GM23248 (cell line): Measurements from ENCODE around the gene PKP1. TPM values are rescaled to one million over a fixed set of nuclear protein-coding genes. Genes with fewer than 3 reads are reported as not detected.

ENCODE experiments used
- DNase-seq: peaks from one replicate; pipeline ENCODE4 v3.0.0-alpha.2; 2015
- H2AFZ ChIP-seq: fragments of 200-600 bp; sonication (generic); 2 replicates; pipeline ENCODE4 v1.6.1; 2016; ENCODE audit warnings: antibody characterized with exemption
- H3F3A ChIP-seq: fragments of 200-600 bp; sonication (generic); 2 replicates; pipeline ENCODE4 v1.6.1; 2016; ENCODE audit warnings: mild to moderate bottlenecking, antibody characterized with exemption, mixed run types; ENCODE audit not compliant: insufficient read depth
- H3K27ac ChIP-seq: fragments of 200-600 bp; sonication (generic); 2 replicates; pipeline ENCODE4 v1.5.1; 2016; ENCODE audit warnings: mild to moderate bottlenecking
- H3K27me3 ChIP-seq: fragments of 200-600 bp; sonication (generic); replicated peaks from 2 replicates; pipeline ENCODE4 v1.6.1; 2016; ENCODE audit warnings: mild to moderate bottlenecking; ENCODE audit not compliant: insufficient read depth
- H3K36me3 ChIP-seq: fragments of 200-600 bp; sonication (generic); 2 replicates; pipeline ENCODE4 v1.6.1; 2016; ENCODE audit warnings: low read depth, mild to moderate bottlenecking
- H3K4me1 ChIP-seq: fragments of 200-600 bp; sonication (generic); 2 replicates; pipeline ENCODE4 v1.6.1; 2016; ENCODE audit warnings: mild to moderate bottlenecking; ENCODE audit not compliant: insufficient read depth
- H3K4me2 ChIP-seq: fragments of 200-600 bp; sonication (generic); one replicate; pipeline ENCODE4 v1.6.1; 2016; ENCODE audit warnings: mild to moderate bottlenecking; ENCODE audit not compliant: unreplicated experiment
- H3K4me3 ChIP-seq: fragments of 200-600 bp; sonication (generic); 2 replicates; pipeline ENCODE4 v1.5.1; 2016; ENCODE audit warnings: mild to moderate bottlenecking
- H3K79me2 ChIP-seq: fragments of 200-600 bp; sonication (generic); 2 replicates; pipeline ENCODE4 v1.6.1; 2016; ENCODE audit warnings: mild to moderate bottlenecking; ENCODE audit not compliant: insufficient read depth
- H3K9ac ChIP-seq: fragments of 200-600 bp; sonication (generic); 2 replicates; pipeline ENCODE4 v1.6.1; 2016; ENCODE audit warnings: mild to moderate bottlenecking
- H3K9me2 ChIP-seq: fragments of 200-600 bp; sonication (generic); 2 replicates; pipeline ENCODE4 v1.6.1; 2016; ENCODE audit warnings: mixed run types, mild to moderate bottlenecking, moderate library complexity; ENCODE audit not compliant: insufficient read depth
- H3K9me3 ChIP-seq: fragments of 200-600 bp; sonication (generic); one replicate; pipeline ENCODE4 v1.6.1; 2017; ENCODE audit warnings: low read depth
- H4K20me1 ChIP-seq: fragments of 200-600 bp; sonication (generic); 2 replicates; pipeline ENCODE4 v1.6.0; 2016; ENCODE audit not compliant: insufficient read depth
- EZH2 ChIP-seq: fragments of 200-600 bp; sonication (generic); IDR thresholded peaks from 2 replicates; pipeline ENCODE4 v1.6.1; 2018; ENCODE audit warnings: antibody characterized with exemption, mild to moderate bottlenecking; ENCODE audit not compliant: insufficient read depth, poor library complexity, severe bottlenecking
- EZH2phosphoT487 ChIP-seq: fragments of 200-600 bp; sonication (generic); IDR thresholded peaks from 2 replicates; pipeline ENCODE4 v1.6.1; 2018; ENCODE audit warnings: antibody characterized with exemption, moderate library complexity, mild to moderate bottlenecking, low read depth; ENCODE audit not compliant: insufficient read depth
- WGBS, 2 experiments: methylation state at CpG; one replicate each; pipeline ENCODE4 v1.1.6; 2015 to 2017; ENCODE audit warnings: low lambda C conversion rate in 2 of 2, low coverage in 1 of 2; ENCODE audit errors: missing lambda C conversion rate in 2 of 2; 5-methylcytosine and 5-hydroxymethylcytosine counted together
- in situ Hi-C: fragments of 300-500 bp; cut with MboI; formaldehyde crosslinking; loops from 2 replicates; pipeline ENCODE4 v1.15.0; 2020
- polyA plus RNA-seq: library from polyadenylated mRNA; unstranded; fragments of >200 nt; fragmentation: Nextera tagmentation; extraction: Ambion mirVana; gene quantifications from 2 replicates; pipeline ENCODE4 v1.2.1, GENCODE V29; 2016
- total RNA-seq: library from RNA; depleted of rRNA; stranded (reverse); fragments of >200 nt; shearing (Covaris generic); gene quantifications from 2 replicates; pipeline ENCODE4 v1.2.3, GENCODE V29; 2014

Gene PKP1
- total and polyA plus RNA-seq, 2 experiments from 2014 or later = 0.15 to 0.43 TPM

GRCh38 chr1:201251851-201252430 is 31.4 kb upstream of the PKP1 start:
- Histone ChIP-seq H3K27me3 (peaks cover 3% of the 10 kb centered on the region; the same call in 1 of the 2 replicates), H2AFZ (no peak overlapping the region), H3F3A (no peaks in the 10 kb centered on the region), H3K4me3 (no peak overlapping the region), H3K9me3 (no peaks in the 10 kb centered on the region), H3K4me1 (no peaks in the 10 kb centered on the region), H4K20me1 (no peaks in the 10 kb centered on the region), H3K9ac (no peak overlapping the region), H3K4me2 (no peak overlapping the region), H3K79me2 (no peaks in the 10 kb centered on the region), H3K9me2 (no peaks in the 10 kb centered on the region), H3K27ac (no peak overlapping the region), H3K36me3 (no peaks in the 10 kb centered on the region)
- TF ChIP-seq EZH2 (no peak), EZH2phosphoT487 (no peak)
- WGBS, 2 experiments = 55% methylated on average over 11 of the region's 11 CpGs
- no peak for DNase-seq
- in situ Hi-C loops = no loop called here

GRCh38 chr1:201252944-201253371 is 30.3 kb upstream of the PKP1 start:
- no peaks in the 10 kb centered on the region for H3K4me1 ChIP-seq
- H3K9me2 ChIP-seq = no peaks in the 10 kb centered on the region
- H2AFZ ChIP-seq = no peak overlapping the region
- no peak overlapping the region for H3K4me2 ChIP-seq
- no peak overlapping the region for H3K9ac ChIP-seq
- no peak for DNase-seq
- no peak overlapping the region for H3K4me3 ChIP-seq
- no peak overlapping the region for H3K27ac ChIP-seq
- H3K79me2 ChIP-seq = no peaks in the 10 kb centered on the region
- in situ Hi-C loops = no loop called here
- no peaks in the 10 kb centered on the region for H3K9me3 ChIP-seq
- no peaks in the 10 kb centered on the region for H3K36me3 ChIP-seq
- WGBS, 2 experiments = 77 to 82% methylated on average over 6 of the region's 6 CpGs
- TF ChIP-seq EZH2phosphoT487 (no peak), EZH2 (no peak)
- no peaks in the 10 kb centered on the region for H4K20me1 ChIP-seq
- H3K27me3 ChIP-seq = no peaks in the 10 kb centered on the region
- H3F3A ChIP-seq = no peaks in the 10 kb centered on the region

GRCh38 chr1:201253411-201253810 is 29.9 kb upstream of the PKP1 start:
- H3K9me2 ChIP-seq = no peaks in the 10 kb centered on the region
- H3K4me1 ChIP-seq = no peaks in the 10 kb centered on the region
- no peaks in the 10 kb centered on the region for H3K27me3 ChIP-seq
- H3K79me2 ChIP-seq = no peaks in the 10 kb centered on the region
- H3K4me2 ChIP-seq = no peak overlapping the region
- 73% methylated on average over 10 of the region's 10 CpGs for WGBS, 2 experiments
- TF ChIP-seq EZH2 (no peak), EZH2phosphoT487 (no peak)
- in situ Hi-C loops = no loop called here
- no peak for DNase-seq
- H2AFZ ChIP-seq = no peak overlapping the region
- H3F3A ChIP-seq = no peaks in the 10 kb centered on the region
- no peaks in the 10 kb centered on the region for H3K9me3 ChIP-seq
- H3K4me3 ChIP-seq = no peak overlapping the region
- H3K27ac ChIP-seq = no peak overlapping the region
- no peaks in the 10 kb centered on the region for H4K20me1 ChIP-seq
- no peaks in the 10 kb centered on the region for H3K36me3 ChIP-seq
- no peak overlapping the region for H3K9ac ChIP-seq

DNA sequence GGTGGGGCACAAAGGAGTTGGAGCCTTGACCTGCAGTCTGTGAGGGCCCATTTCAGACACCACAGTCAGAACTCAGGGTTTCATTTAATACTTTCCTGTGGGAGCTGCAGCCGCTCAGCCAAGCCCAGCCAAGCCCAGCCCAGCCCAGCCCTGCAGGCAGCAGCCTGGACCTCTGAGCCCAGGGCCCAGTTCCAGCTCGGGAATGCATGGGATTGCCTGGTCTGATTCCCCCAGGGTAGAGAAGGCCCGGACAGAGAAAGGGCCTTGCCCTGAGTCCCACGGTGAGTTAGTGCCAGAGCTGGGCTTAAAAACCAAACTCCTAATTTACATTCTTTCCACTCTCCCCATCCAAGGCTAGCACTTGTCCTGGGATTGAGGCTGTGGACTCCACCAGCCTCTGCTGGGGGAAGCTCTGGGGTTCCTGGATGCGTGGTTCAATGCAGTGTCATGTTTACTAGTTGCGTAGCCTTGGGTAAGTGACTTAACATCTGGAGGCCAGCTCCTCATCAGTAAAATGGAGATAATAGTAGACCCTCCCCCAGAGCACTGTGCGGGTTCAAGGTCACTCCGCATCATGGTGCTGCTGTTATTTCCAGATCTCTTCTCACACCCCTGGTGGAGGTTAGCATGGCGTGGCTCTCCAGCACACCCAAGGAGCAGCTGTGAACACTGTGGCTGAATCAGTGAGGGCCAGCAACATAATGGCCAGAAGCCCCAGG is 29.2 kb upstream of the PKP1 start:
- Histone ChIP-seq H3K9me2 (no peaks in the 10 kb centered on the region), H3K9me3 (no peaks in the 10 kb centered on the region), H3K4me3 (no peak overlapping the region), H3K4me2 (no peak overlapping the region), H3K9ac (no peak overlapping the region), H3F3A (no peaks in the 10 kb centered on the region), H3K36me3 (no peaks in the 10 kb centered on the region), H3K79me2 (no peaks in the 10 kb centered on the region), H3K27ac (no peak overlapping the region), H3K4me1 (no peaks in the 10 kb centered on the region), H2AFZ (no peak overlapping the region), H3K27me3 (no peaks in the 10 kb centered on the region), H4K20me1 (no peaks in the 10 kb centered on the region)
- in situ Hi-C loops = no loop called here
- TF ChIP-seq EZH2phosphoT487 (no peak), EZH2 (no peak)
- no peak for DNase-seq
- 64 to 73% methylated on average over 9 of the region's 9 CpGs for WGBS, 2 experiments
